SK-N-SH (cell line): ENCODE measurements around the gene CYLD. TPM values are rescaled to one million over a fixed set of nuclear protein-coding genes. Genes with fewer than 3 reads are reported as not detected.

Experiments
- CTCF ChIA-PET: fragments of 300-600, 350-600 bp; formaldehyde crosslinking; extraction: SDS; loops from one replicate; lab custom pipeline; 2021; lab: Yijun Ruan, JAX
- POLR2A ChIA-PET: fragments of 350-600 bp; sonication (Branson Sonifier 250); formaldehyde crosslinking; extraction: SDS; loops from one replicate; lab custom pipeline; 2020; ENCODE audit warnings: antibody characterized with exemption, inconsistent platforms; lab: Yijun Ruan, JAX
- DNase-seq: peaks from one replicate; pipeline ENCODE4 v3.0.0; 2012
- H2AFZ ChIP-seq: fragments of 200-600 bp; sonication (generic); 2 replicates; pipeline ENCODE4 v1.8.1; 2016; ENCODE audit warnings: antibody characterized with exemption, mild to moderate bottlenecking, low read depth
- H3F3A ChIP-seq: fragments of 200-600 bp; sonication (generic); replicated peaks from 2 replicates; pipeline ENCODE3; 2016; ENCODE audit warnings: antibody characterized with exemption, mild to moderate bottlenecking; ENCODE audit not compliant: insufficient read depth
- H3K27ac ChIP-seq, 2 experiments: fragments of 200-500 bp in 1 of 2; fragments of 200-600 bp in 1 of 2; sonication (Bioruptor generic) in 1 of 2; sonication (generic), shearing (Covaris generic) in 1 of 2; 2 replicates each; pipeline versions ENCODE4 v1.5.1 to v1.6.1; 2014 to 2016; ENCODE audit warnings: low read depth in 2 of 2, inconsistent platforms in 1 of 2, low read length in 1 of 2, mild to moderate bottlenecking in 1 of 2, mixed read lengths in 1 of 2
- H3K27me3 ChIP-seq: fragments of 200-600 bp; sonication (generic), shearing (Covaris generic); 2 replicates; pipeline ENCODE4 v1.6.1; 2016; ENCODE audit warnings: mixed run types; ENCODE audit not compliant: insufficient read depth
- H3K36me3 ChIP-seq, 2 experiments: fragments of 200-500 bp in 1 of 2; fragments of 200-600 bp in 1 of 2; sonication (Bioruptor generic) in 1 of 2; sonication (generic) in 1 of 2; replicated peaks in 1 of 2; 2 replicates each; pipeline versions ENCODE3 to v1.5.1; 2014 to 2016; ENCODE audit warnings: low read length in 1 of 2, mild to moderate bottlenecking in 1 of 2; ENCODE audit not compliant: insufficient read depth in 2 of 2, control insufficient read depth in 1 of 2
- H3K4me1 ChIP-seq, 2 experiments: fragments of 200-500 bp in 1 of 2; fragments of 200-600 bp in 1 of 2; sonication (Bioruptor generic) in 1 of 2; sonication (generic), shearing (Covaris generic) in 1 of 2; 2 replicates each; pipeline versions ENCODE4 v1.5.1 to v1.6.1; 2014 to 2016; ENCODE audit warnings: low read depth in 1 of 2, low read length in 1 of 2, mixed run types in 1 of 2; ENCODE audit not compliant: insufficient read depth in 2 of 2, control insufficient read depth in 1 of 2
- H3K4me2 ChIP-seq: fragments of 200-600 bp; sonication (generic), shearing (Covaris generic); 2 replicates; pipeline ENCODE4 v1.6.1; 2017; ENCODE audit warnings: mixed run types
- H3K4me3 ChIP-seq, 2 experiments: fragments of 200-500 bp in 1 of 2; fragments of 200-600 bp in 1 of 2; sonication (Bioruptor generic) in 1 of 2; sonication (generic), shearing (Covaris generic) in 1 of 2; 2 replicates each; pipeline versions ENCODE4 v1.5.1 to v1.8.1; 2014 to 2016; ENCODE audit warnings: low read depth in 2 of 2, inconsistent platforms in 1 of 2, low read length in 1 of 2, mild to moderate bottlenecking in 1 of 2, mixed read lengths in 1 of 2, moderate library complexity in 1 of 2
- H3K79me2 ChIP-seq: fragments of 200-600 bp; sonication (generic); 2 replicates; pipeline ENCODE4 v1.8.1; 2017; ENCODE audit warnings: mild to moderate bottlenecking; ENCODE audit not compliant: insufficient read depth
- H3K9ac ChIP-seq: fragments of 200-600 bp; sonication (generic); 2 replicates; pipeline ENCODE4 v1.6.1; 2017; ENCODE audit warnings: mixed run types
- H3K9me2 ChIP-seq: fragments of 200-600 bp; sonication (generic); 2 replicates; pipeline ENCODE4 v1.6.1; 2017; ENCODE audit warnings: mixed run types
- H3K9me3 ChIP-seq: fragments of 200-600 bp; sonication (generic); 2 replicates; pipeline ENCODE4 v1.6.1; 2017; ENCODE audit warnings: mixed run types, mild to moderate bottlenecking, moderate library complexity
- H4K20me1 ChIP-seq: fragments of 200-600 bp; sonication (generic); 2 replicates; pipeline ENCODE4 v1.6.1; 2017; ENCODE audit warnings: mild to moderate bottlenecking, mixed run types; ENCODE audit not compliant: insufficient read depth
- CHD2 ChIP-seq: fragments of 150-350 bp; IDR thresholded peaks from 2 replicates; pipeline ENCODE4 v1.6.1; 2018; ENCODE audit warnings: low read length; ENCODE audit not compliant: partially characterized antibody
- EZH2phosphoT487 ChIP-seq: fragments of 200-600 bp; sonication (generic); IDR thresholded peaks from 2 replicates; pipeline ENCODE4 v1.6.1; 2017; ENCODE audit warnings: low read depth, mixed run types, mild to moderate bottlenecking, antibody characterized with exemption, moderate library complexity, borderline replicate concordance
- FOSL2 ChIP-seq: IDR thresholded peaks from 2 replicates; pipeline ENCODE4 v1.4.0; 2012; ENCODE audit warnings: low read depth, mild to moderate bottlenecking, moderate library complexity, borderline replicate concordance
- FOXJ3 ChIP-seq: sonication (generic); formaldehyde crosslinking; IDR thresholded peaks from 2 replicates; pipeline ENCODE4 v1.5.1; 2020; ENCODE audit warnings: mild to moderate bottlenecking, missing genetic modification reagents
- JUND ChIP-seq: IDR thresholded peaks from 2 replicates; pipeline ENCODE4 v1.4.0; 2012
- MXI1 ChIP-seq: IDR thresholded peaks from 2 replicates; pipeline ENCODE4 v1.6.1; 2012; ENCODE audit warnings: mild to moderate bottlenecking, low read depth, low read length, improper control_type of control experiment
- NFIC ChIP-seq: IDR thresholded peaks from 2 replicates; pipeline ENCODE4 v1.4.0; 2012; ENCODE audit warnings: borderline replicate concordance
- NRF1 ChIP-seq: IDR thresholded peaks from 2 replicates; pipeline ENCODE4 v1.6.1; 2012; ENCODE audit warnings: low read depth, mild to moderate bottlenecking, low read length
- TCF12 ChIP-seq: IDR thresholded peaks from 2 replicates; pipeline ENCODE4 v1.4.0; 2012
- WGBS: methylation state at CpG from one replicate; pipeline ENCODE4 v1.1.6; 2017; ENCODE audit warnings: low lambda C conversion rate; 5-methylcytosine and 5-hydroxymethylcytosine counted together
- polyA plus RNA-seq, 3 experiments: library from polyadenylated mRNA; depleted of rRNA; stranded (reverse); fragments of >200 nt; gene quantifications; 2 replicates each; pipeline ENCODE4 v1.2.3, GENCODE V29; 2012
- TF ChIP-seq, protein P1 (sequence below): IDR thresholded peaks from 2 replicates; pipeline ENCODE4 v1.4.0; 2012; ENCODE audit warnings: low read depth, borderline replicate concordance
- TF ChIP-seq, protein P2 (sequence below): fragments of 200-600 bp; sonication (generic); IDR thresholded peaks from 2 replicates; pipeline ENCODE4 v1.6.1; 2017; ENCODE audit warnings: antibody characterized with exemption, mild to moderate bottlenecking, moderate library complexity

Gene CYLD
- polyA plus RNA-seq, 1 of the 3 experiments (the other 2 are of a cell fraction): 6.5 TPM

DNA sequence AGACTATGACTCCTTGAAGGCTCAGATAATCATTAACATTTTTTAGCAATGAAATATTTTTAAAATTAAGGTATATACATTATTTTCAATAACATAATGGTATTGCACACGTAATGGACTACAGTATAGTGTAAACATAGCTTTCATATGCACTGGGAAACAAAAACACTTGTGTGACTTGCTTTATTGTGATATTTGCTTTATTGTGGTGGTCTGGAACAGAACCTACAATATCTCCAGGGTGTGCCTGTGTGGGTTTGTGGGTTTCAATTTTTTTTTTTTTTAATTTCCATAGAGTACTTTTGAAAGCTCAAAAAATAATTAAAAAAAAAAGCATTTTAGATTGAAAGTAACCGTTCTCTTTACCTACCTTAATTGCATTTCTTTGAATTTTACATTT is 25.3 kb downstream of the CYLD start:
- TF ChIP-seq NRF1 (no peak), TCF12 (no peak), NFIC (no peak), FOSL2 (no peak), CHD2 (no peak)
- TF ChIP-seq, all 33 proteins: peak for 0
- Histone ChIP-seq H3K27me3 (no peaks in the 10 kb centered on the region), H3K9me2 (no peaks in the 10 kb centered on the region), H3K9me3 (peaks cover 6% of the 10 kb centered on the region; the same call in 1 of the 2 replicates), H3K4me3 (no peak overlapping the region), H4K20me1 (no peaks in the 10 kb centered on the region), H3K4me1 (no peaks in the 10 kb centered on the region), H3F3A (peaks cover 7% of the 10 kb centered on the region), H3K36me3 (peaks cover 14 to 45% of the 10 kb centered on the region in 2 experiments), H3K27ac (no peak overlapping the region), H3K79me2 (peaks cover 16% of the 10 kb centered on the region), H2AFZ (no peak overlapping the region), H3K9ac (no peak overlapping the region), H3K4me2 (no peak overlapping the region)
- WGBS: 89% methylated on average over 2 of the region's 2 CpGs
- POLR2A ChIA-PET: no interaction called here
- CTCF ChIA-PET: no interaction called here
- DNase-seq: no peak

DNA sequence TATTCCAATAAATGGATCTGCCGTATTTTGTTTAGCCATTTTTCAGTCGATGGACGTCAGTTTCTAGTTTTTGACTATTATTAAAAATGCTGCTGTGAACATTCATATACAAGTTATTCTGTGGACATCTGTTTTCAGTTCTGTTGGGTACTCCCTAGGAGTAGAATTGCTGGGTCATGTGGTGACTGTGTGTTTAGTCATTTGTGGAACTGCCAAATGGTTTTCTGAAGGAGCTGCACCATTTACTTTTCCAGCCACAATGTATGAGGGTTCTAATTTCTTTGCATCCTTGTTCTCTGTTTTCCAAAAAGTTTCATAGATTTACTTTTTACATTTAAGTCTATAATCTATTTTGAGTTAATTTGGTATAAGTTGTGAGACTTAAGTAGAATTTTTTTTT is 29.5 kb downstream of the CYLD start:
- ChIA-PET POLR2A (no interaction called here), CTCF (no interaction called here)
- TF ChIP-seq JUND: no peak
- TF ChIP-seq FOSL2: peak; percentile 38; the same call in 1 of the 2 replicates
- TF ChIP-seq TCF12: peak; percentile 77
- TF ChIP-seq EZH2phosphoT487: no peak
- TF ChIP-seq, protein P1, sequence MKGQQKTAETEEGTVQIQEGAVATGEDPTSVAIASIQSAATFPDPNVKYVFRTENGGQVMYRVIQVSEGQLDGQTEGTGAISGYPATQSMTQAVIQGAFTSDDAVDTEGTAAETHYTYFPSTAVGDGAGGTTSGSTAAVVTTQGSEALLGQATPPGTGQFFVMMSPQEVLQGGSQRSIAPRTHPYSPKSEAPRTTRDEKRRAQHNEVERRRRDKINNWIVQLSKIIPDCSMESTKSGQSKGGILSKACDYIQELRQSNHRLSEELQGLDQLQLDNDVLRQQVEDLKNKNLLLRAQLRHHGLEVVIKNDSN: no peak
- TF ChIP-seq, protein P2, sequence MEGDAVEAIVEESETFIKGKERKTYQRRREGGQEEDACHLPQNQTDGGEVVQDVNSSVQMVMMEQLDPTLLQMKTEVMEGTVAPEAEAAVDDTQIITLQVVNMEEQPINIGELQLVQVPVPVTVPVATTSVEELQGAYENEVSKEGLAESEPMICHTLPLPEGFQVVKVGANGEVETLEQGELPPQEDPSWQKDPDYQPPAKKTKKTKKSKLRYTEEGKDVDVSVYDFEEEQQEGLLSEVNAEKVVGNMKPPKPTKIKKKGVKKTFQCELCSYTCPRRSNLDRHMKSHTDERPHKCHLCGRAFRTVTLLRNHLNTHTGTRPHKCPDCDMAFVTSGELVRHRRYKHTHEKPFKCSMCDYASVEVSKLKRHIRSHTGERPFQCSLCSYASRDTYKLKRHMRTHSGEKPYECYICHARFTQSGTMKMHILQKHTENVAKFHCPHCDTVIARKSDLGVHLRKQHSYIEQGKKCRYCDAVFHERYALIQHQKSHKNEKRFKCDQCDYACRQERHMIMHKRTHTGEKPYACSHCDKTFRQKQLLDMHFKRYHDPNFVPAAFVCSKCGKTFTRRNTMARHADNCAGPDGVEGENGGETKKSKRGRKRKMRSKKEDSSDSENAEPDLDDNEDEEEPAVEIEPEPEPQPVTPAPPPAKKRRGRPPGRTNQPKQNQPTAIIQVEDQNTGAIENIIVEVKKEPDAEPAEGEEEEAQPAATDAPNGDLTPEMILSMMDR: no peak
- TF ChIP-seq NRF1: no peak
- TF ChIP-seq MXI1: no peak
- no peak for TF ChIP-seq FOXJ3
- Histone ChIP-seq H3K27me3 (no peaks in the 10 kb centered on the region), H3K4me2 (no peak overlapping the region), H4K20me1 (no peaks in the 10 kb centered on the region), H3K4me3 (no peak overlapping the region), H3K4me1 (no peaks in the 10 kb centered on the region), H3K36me3 (peaks cover 3 to 15% of the 10 kb centered on the region in 2 experiments), H3K9me3 (no peaks in the 10 kb centered on the region), H3K27ac (0 out of 4 replicates have a peak overlapping the region, but pooled peaks of 1 of the 2 experiments have one; percentile 7), H3K79me2 (peaks cover 10% of the 10 kb centered on the region), H3K9ac (no peak overlapping the region), H2AFZ (no peak overlapping the region), H3F3A (peaks cover 7% of the 10 kb centered on the region), H3K9me2 (no peaks in the 10 kb centered on the region)
- no peak for DNase-seq
- 69% methylated on average over 3 of the region's 3 CpGs for WGBS
